ENCODE measurements around the gene ANKRD11.
"Not testable (repeated sequence)": the region's sequence is repeated elsewhere in the genome, so short reads cannot be mapped to it uniquely, and the experiment has no call there.

Gene ANKRD11

GRCh38 chr16:89473791-89474414 lies 16.5 kb downstream of the ANKRD11 start:
- Histone ChIP-seq H3K36me3 (ENCODE audit: control insufficient read depth, insufficient read depth, low read length) (no peaks in the 10 kb centered on the region), H3K4me3 (ENCODE audit: low read depth, low read length) (no peak overlapping the region), H3K27ac (no peak overlapping the region), H3K9ac (no peak overlapping the region), H3K27me3 (ENCODE audit: control insufficient read depth, insufficient read depth, low read length) (no peaks in the 10 kb centered on the region), H3K4me1 (peaks cover 17% of the 10 kb centered on the region), H3K4me2 (ENCODE audit: low read length) (no peak overlapping the region), H3K79me2 (peaks cover 93% of the 10 kb centered on the region), H3K9me3 (ENCODE audit: control insufficient read depth, low read length) (no peaks in the 10 kb centered on the region), H2AFZ (no peak overlapping the region)
- TF ChIP-seq, protein P1, sequence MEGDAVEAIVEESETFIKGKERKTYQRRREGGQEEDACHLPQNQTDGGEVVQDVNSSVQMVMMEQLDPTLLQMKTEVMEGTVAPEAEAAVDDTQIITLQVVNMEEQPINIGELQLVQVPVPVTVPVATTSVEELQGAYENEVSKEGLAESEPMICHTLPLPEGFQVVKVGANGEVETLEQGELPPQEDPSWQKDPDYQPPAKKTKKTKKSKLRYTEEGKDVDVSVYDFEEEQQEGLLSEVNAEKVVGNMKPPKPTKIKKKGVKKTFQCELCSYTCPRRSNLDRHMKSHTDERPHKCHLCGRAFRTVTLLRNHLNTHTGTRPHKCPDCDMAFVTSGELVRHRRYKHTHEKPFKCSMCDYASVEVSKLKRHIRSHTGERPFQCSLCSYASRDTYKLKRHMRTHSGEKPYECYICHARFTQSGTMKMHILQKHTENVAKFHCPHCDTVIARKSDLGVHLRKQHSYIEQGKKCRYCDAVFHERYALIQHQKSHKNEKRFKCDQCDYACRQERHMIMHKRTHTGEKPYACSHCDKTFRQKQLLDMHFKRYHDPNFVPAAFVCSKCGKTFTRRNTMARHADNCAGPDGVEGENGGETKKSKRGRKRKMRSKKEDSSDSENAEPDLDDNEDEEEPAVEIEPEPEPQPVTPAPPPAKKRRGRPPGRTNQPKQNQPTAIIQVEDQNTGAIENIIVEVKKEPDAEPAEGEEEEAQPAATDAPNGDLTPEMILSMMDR (IDR thresholded peaks at IDR 0.05), result no peak

GRCh38 chr16:89473136-89473712 lies 17.1 kb downstream of the ANKRD11 start:
- Histone ChIP-seq H3K27me3 (ENCODE audit: control insufficient read depth, insufficient read depth, low read length) (no peaks in the 10 kb centered on the region), H2AFZ (no peak overlapping the region), H3K27ac (no peak overlapping the region), H3K4me2 (ENCODE audit: low read length) (no peak overlapping the region), H3K9ac (no peak overlapping the region), H3K36me3 (ENCODE audit: control insufficient read depth, insufficient read depth, low read length) (no peaks in the 10 kb centered on the region), H3K9me3 (ENCODE audit: control insufficient read depth, low read length) (no peaks in the 10 kb centered on the region), H3K4me3 (ENCODE audit: low read depth, low read length) (no peak overlapping the region), H3K4me1 (peaks cover 17% of the 10 kb centered on the region), H3K79me2 (peaks cover 91% of the 10 kb centered on the region)
- TF ChIP-seq, protein P1 (IDR thresholded peaks at IDR 0.05), result no peak

DNA sequence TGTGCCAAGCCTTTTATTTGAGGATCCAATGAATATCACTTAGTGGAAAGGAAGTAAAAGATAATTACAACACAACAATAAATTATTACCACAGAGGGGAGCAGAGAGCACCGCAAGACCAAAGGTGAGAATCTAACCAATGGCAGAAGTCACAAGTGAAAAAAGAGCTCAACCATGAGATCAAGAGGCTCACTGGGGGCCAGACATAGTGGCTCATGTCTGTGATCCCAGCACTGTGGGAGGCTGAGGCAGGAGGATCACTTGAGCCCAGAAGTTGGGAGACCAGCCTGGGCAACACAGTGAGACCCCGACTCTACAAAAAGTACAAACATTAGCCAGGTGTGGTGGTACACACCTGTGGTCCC lies 17.7 kb downstream of the ANKRD11 start:
- Histone ChIP-seq H3K27ac (no peak overlapping the region), H3K4me1 (peaks cover 17% of the 10 kb centered on the region), H3K36me3 (ENCODE audit: control insufficient read depth, insufficient read depth, low read length) (no peaks in the 10 kb centered on the region), H3K27me3 (ENCODE audit: control insufficient read depth, insufficient read depth, low read length) (no peaks in the 10 kb centered on the region), H3K9me3 (ENCODE audit: control insufficient read depth, low read length) (no peaks in the 10 kb centered on the region), H3K4me3 (ENCODE audit: low read depth, low read length) (no peak overlapping the region), H2AFZ (no peak overlapping the region), H3K79me2 (peaks cover 91% of the 10 kb centered on the region), H3K9ac (no peak overlapping the region), H3K4me2 (ENCODE audit: low read length) (no peak overlapping the region)
- TF ChIP-seq, protein P1 (IDR thresholded peaks at IDR 0.05), result no peak

- H3K27me3 ChIP-seq (ENCODE audit: control insufficient read depth, insufficient read depth, low read length), result no peaks in the 10 kb centered on the region
- H3K36me3 ChIP-seq (ENCODE audit: control insufficient read depth, insufficient read depth, low read length), result no peaks in the 10 kb centered on the region
- TF ChIP-seq, protein P1 (IDR thresholded peaks at IDR 0.05), result no peak
- H3K79me2 ChIP-seq, result peaks cover 72% of the 10 kb centered on the region
- no peak overlapping the region for H3K4me2 ChIP-seq (ENCODE audit: low read length)
- no peak overlapping the region for H3K4me3 ChIP-seq (ENCODE audit: low read depth, low read length)
- H3K9me3 ChIP-seq (ENCODE audit: control insufficient read depth, low read length), result no peaks in the 10 kb centered on the region
- no peak overlapping the region for H3K27ac ChIP-seq
- peaks cover 10% of the 10 kb centered on the region for H3K4me1 ChIP-seq
- H3K9ac ChIP-seq, result no peak overlapping the region
- H2AFZ ChIP-seq, result no peak overlapping the region
Measured at GRCh38 chr16:89467382-89467781, 23.0 kb downstream of the ANKRD11 start.

- H3K4me3 ChIP-seq (ENCODE audit: low read depth, low read length), result no peak overlapping the region
- TF ChIP-seq, protein P1 (IDR thresholded peaks at IDR 0.05), result no peak
- no peak overlapping the region for H3K4me2 ChIP-seq (ENCODE audit: low read length)
- no peak overlapping the region for H2AFZ ChIP-seq
- no peaks in the 10 kb centered on the region for H3K27me3 ChIP-seq (ENCODE audit: control insufficient read depth, insufficient read depth, low read length)
- H3K27ac ChIP-seq, result no peak overlapping the region
- no peaks in the 10 kb centered on the region for H3K9me3 ChIP-seq (ENCODE audit: control insufficient read depth, low read length)
- H3K4me1 ChIP-seq, result peaks cover 6% of the 10 kb centered on the region
- H3K9ac ChIP-seq, result no peak overlapping the region
- H3K79me2 ChIP-seq, result peaks cover 69% of the 10 kb centered on the region
- no peaks in the 10 kb centered on the region for H3K36me3 ChIP-seq (ENCODE audit: control insufficient read depth, insufficient read depth, low read length)
Measured at GRCh38 chr16:89466920-89467319, 23.4 kb downstream of the ANKRD11 start.

DNA sequence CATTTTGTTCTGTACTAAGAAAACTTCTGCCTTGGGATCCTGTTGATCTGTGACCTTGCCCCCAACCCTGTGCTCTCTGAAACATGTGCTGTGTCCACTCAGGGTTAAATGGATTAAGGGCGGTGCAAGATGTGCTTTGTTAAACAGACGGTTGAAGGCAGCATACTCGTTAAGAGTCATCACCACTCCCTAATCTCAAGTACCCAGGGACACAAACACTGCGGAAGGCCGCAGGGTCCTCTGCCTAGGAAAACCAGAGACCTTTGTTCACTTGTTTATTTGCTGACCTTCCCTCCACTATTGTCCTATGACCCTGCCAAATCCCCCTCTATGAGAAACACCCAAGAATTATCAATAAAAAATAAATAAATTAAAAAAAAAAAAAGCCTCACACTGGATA lies 27.0 kb downstream of the ANKRD11 start:
- H3K9ac ChIP-seq; H3K27me3 ChIP-seq (ENCODE audit: control insufficient read depth, insufficient read depth, low read length); H3K4me3 ChIP-seq (ENCODE audit: low read depth, low read length); H3K27ac ChIP-seq; H3K4me1 ChIP-seq; H3K4me2 ChIP-seq (ENCODE audit: low read length); H2AFZ ChIP-seq; H3K9me3 ChIP-seq (ENCODE audit: control insufficient read depth, low read length); H3K36me3 ChIP-seq (ENCODE audit: control insufficient read depth, insufficient read depth, low read length): not testable (repeated sequence)
- H3K79me2 ChIP-seq, result peaks cover 62% of the 10 kb centered on the region

GRCh38 chr16:89462639-89463038 lies 27.7 kb downstream of the ANKRD11 start:
- not testable (repeated sequence) for H2AFZ ChIP-seq; H3K9me3 ChIP-seq (ENCODE audit: control insufficient read depth, low read length); H3K27me3 ChIP-seq (ENCODE audit: control insufficient read depth, insufficient read depth, low read length); H3K36me3 ChIP-seq (ENCODE audit: control insufficient read depth, insufficient read depth, low read length); H3K27ac ChIP-seq; H3K4me3 ChIP-seq (ENCODE audit: low read depth, low read length); H3K4me2 ChIP-seq (ENCODE audit: low read length); H3K4me1 ChIP-seq; H3K9ac ChIP-seq
- H3K79me2 ChIP-seq, result peaks cover 60% of the 10 kb centered on the region

Data from parathyroid adenoma (tissue), 2 donors.